Measurements from ENCODE around the gene OLIG2. TPM values are rescaled to one million over a fixed set of nuclear protein-coding genes. Genes with fewer than 3 reads are reported as not detected.

The OLIG2 gene
- polyA plus RNA-seq, 1 of the 3 experiments (the other 2 are of a cell fraction), result not detected

DNA sequence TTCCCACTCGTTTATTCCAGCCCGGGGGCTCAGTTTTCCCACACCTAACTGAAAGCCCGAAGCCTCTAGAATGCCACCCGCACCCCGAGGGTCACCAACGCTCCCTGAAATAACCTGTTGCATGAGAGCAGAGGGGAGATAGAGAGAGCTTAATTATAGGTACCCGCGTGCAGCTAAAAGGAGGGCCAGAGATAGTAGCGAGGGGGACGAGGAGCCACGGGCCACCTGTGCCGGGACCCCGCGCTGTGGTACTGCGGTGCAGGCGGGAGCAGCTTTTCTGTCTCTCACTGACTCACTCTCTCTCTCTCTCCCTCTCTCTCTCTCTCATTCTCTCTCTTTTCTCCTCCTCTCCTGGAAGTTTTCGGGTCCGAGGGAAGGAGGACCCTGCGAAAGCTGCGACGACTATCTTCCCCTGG lies 716 bp downstream of the OLIG2 start:
- no peak overlapping the region for H3K9ac ChIP-seq
- no peaks in the 10 kb centered on the region for H3K4me1 ChIP-seq (ENCODE audit: control insufficient read depth in 1 of 2, insufficient read depth in 2 of 2, low read depth in 1 of 2, low read length in 1 of 2)
- ChIA-PET CTCF (interaction anchor here (0.8 kb wide), 1 partner anchor 376 kb away, joined by 3 read pairs; no protein-coding TSS in a partner anchor), POLR2A (no interaction called here)
- no peak overlapping the region for H3K27ac ChIP-seq (ENCODE audit: low read depth in 2 of 2, low read length in 1 of 2)
- no peak for TF ChIP-seq CHD2 (IDR thresholded peaks at IDR 0.05; ENCODE audit: low read length, partially characterized antibody)
- no peak for TF ChIP-seq NRF1 (IDR thresholded peaks at IDR 0.05; ENCODE audit: low read depth, low read length)
- no peak for TF ChIP-seq EZH2phosphoT487 (IDR thresholded peaks at IDR 0.05; ENCODE audit: borderline replicate concordance, low read depth)
- no peak for TF ChIP-seq NFIC (IDR thresholded peaks at IDR 0.05; ENCODE audit: borderline replicate concordance)
- TF ChIP-seq RAD21 (IDR thresholded peaks at IDR 0.05; ENCODE audit: low read length), result no peak
- no peak for TF ChIP-seq FOXJ3 (CRISPR knock-in tag; IDR thresholded peaks at IDR 0.05)
- TF ChIP-seq, protein P1, sequence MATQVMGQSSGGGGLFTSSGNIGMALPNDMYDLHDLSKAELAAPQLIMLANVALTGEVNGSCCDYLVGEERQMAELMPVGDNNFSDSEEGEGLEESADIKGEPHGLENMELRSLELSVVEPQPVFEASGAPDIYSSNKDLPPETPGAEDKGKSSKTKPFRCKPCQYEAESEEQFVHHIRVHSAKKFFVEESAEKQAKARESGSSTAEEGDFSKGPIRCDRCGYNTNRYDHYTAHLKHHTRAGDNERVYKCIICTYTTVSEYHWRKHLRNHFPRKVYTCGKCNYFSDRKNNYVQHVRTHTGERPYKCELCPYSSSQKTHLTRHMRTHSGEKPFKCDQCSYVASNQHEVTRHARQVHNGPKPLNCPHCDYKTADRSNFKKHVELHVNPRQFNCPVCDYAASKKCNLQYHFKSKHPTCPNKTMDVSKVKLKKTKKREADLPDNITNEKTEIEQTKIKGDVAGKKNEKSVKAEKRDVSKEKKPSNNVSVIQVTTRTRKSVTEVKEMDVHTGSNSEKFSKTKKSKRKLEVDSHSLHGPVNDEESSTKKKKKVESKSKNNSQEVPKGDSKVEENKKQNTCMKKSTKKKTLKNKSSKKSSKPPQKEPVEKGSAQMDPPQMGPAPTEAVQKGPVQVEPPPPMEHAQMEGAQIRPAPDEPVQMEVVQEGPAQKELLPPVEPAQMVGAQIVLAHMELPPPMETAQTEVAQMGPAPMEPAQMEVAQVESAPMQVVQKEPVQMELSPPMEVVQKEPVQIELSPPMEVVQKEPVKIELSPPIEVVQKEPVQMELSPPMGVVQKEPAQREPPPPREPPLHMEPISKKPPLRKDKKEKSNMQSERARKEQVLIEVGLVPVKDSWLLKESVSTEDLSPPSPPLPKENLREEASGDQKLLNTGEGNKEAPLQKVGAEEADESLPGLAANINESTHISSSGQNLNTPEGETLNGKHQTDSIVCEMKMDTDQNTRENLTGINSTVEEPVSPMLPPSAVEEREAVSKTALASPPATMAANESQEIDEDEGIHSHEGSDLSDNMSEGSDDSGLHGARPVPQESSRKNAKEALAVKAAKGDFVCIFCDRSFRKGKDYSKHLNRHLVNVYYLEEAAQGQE (IDR thresholded peaks at IDR 0.05; ENCODE audit: low read depth, low read length), result no peak
- TF ChIP-seq FOSL2 (IDR thresholded peaks at IDR 0.05; ENCODE audit: borderline replicate concordance, low read depth), result no peak
- TF ChIP-seq, protein P2, sequence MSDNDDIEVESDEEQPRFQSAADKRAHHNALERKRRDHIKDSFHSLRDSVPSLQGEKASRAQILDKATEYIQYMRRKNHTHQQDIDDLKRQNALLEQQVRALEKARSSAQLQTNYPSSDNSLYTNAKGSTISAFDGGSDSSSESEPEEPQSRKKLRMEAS (IDR thresholded peaks at IDR 0.05; ENCODE audit: low read depth), result no peak
- no peaks in the 10 kb centered on the region for H3K9me3 ChIP-seq
- H3K36me3 ChIP-seq (replicated peaks in 1 of 2; ENCODE audit: control insufficient read depth in 1 of 2, insufficient read depth in 2 of 2, low read length in 1 of 2), result no peaks in the 10 kb centered on the region
- no peaks in the 10 kb centered on the region for H4K20me1 ChIP-seq (ENCODE audit: insufficient read depth)
- H2AFZ ChIP-seq (ENCODE audit: low read depth), result no peak overlapping the region
- no peaks in the 10 kb centered on the region for H3F3A ChIP-seq (replicated peaks; ENCODE audit: insufficient read depth)
- no peak overlapping the region for H3K4me3 ChIP-seq (ENCODE audit: low read depth in 2 of 2, low read length in 1 of 2)
- no peaks in the 10 kb centered on the region for H3K9me2 ChIP-seq
- peak; percentile 35 for DNase-seq
- H3K79me2 ChIP-seq (ENCODE audit: insufficient read depth), result no peaks in the 10 kb centered on the region
- peaks cover 98% of the 10 kb centered on the region for H3K27me3 ChIP-seq (ENCODE audit: insufficient read depth)
- H3K4me2 ChIP-seq, result no peak overlapping the region
- 8% methylated on average over 21 of the region's 21 CpGs for WGBS (ENCODE audit: low lambda C conversion rate)

DNA sequence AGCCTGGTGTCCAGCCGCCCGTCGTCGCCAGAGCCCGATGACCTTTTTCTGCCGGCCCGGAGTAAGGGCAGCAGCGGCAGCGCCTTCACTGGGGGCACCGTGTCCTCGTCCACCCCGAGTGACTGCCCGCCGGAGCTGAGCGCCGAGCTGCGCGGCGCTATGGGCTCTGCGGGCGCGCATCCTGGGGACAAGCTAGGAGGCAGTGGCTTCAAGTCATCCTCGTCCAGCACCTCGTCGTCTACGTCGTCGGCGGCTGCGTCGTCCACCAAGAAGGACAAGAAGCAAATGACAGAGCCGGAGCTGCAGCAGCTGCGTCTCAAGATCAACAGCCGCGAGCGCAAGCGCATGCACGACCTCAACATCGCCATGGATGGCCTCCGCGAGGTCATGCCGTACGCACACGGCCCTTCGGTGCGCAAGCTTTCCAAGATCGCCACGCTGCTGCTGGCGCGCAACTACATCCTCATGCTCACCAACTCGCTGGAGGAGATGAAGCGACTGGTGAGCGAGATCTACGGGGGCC lies 1.2 kb downstream of the OLIG2 start:
- H3K4me2 ChIP-seq, result no peak overlapping the region
- H3K36me3 ChIP-seq (replicated peaks in 1 of 2; ENCODE audit: control insufficient read depth in 1 of 2, insufficient read depth in 2 of 2, low read length in 1 of 2), result no peaks in the 10 kb centered on the region
- H2AFZ ChIP-seq (ENCODE audit: low read depth), result no peak overlapping the region
- DNase-seq, result no peak
- H3K9ac ChIP-seq, result no peak overlapping the region
- no peaks in the 10 kb centered on the region for H3K4me1 ChIP-seq (ENCODE audit: control insufficient read depth in 1 of 2, insufficient read depth in 2 of 2, low read depth in 1 of 2, low read length in 1 of 2)
- H3K9me2 ChIP-seq, result no peaks in the 10 kb centered on the region
- TF ChIP-seq, protein P3, sequence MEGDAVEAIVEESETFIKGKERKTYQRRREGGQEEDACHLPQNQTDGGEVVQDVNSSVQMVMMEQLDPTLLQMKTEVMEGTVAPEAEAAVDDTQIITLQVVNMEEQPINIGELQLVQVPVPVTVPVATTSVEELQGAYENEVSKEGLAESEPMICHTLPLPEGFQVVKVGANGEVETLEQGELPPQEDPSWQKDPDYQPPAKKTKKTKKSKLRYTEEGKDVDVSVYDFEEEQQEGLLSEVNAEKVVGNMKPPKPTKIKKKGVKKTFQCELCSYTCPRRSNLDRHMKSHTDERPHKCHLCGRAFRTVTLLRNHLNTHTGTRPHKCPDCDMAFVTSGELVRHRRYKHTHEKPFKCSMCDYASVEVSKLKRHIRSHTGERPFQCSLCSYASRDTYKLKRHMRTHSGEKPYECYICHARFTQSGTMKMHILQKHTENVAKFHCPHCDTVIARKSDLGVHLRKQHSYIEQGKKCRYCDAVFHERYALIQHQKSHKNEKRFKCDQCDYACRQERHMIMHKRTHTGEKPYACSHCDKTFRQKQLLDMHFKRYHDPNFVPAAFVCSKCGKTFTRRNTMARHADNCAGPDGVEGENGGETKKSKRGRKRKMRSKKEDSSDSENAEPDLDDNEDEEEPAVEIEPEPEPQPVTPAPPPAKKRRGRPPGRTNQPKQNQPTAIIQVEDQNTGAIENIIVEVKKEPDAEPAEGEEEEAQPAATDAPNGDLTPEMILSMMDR (IDR thresholded peaks at IDR 0.05), result no peak
- TF ChIP-seq, protein P4, sequence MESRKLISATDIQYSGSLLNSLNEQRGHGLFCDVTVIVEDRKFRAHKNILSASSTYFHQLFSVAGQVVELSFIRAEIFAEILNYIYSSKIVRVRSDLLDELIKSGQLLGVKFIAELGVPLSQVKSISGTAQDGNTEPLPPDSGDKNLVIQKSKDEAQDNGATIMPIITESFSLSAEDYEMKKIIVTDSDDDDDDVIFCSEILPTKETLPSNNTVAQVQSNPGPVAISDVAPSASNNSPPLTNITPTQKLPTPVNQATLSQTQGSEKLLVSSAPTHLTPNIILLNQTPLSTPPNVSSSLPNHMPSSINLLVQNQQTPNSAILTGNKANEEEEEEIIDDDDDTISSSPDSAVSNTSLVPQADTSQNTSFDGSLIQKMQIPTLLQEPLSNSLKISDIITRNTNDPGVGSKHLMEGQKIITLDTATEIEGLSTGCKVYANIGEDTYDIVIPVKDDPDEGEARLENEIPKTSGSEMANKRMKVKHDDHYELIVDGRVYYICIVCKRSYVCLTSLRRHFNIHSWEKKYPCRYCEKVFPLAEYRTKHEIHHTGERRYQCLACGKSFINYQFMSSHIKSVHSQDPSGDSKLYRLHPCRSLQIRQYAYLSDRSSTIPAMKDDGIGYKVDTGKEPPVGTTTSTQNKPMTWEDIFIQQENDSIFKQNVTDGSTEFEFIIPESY (IDR thresholded peaks at IDR 0.05; ENCODE audit: borderline replicate concordance, low read depth), result no peak
- no peak for TF ChIP-seq MEF2A (IDR thresholded peaks at IDR 0.05; ENCODE audit: borderline replicate concordance, low read depth)
- no peak for TF ChIP-seq YY1 (IDR thresholded peaks at IDR 0.05; ENCODE audit: low read depth)
- no peak overlapping the region for H3K27ac ChIP-seq (ENCODE audit: low read depth in 2 of 2, low read length in 1 of 2)
- 3% methylated on average over 18 of the region's 54 CpGs for WGBS (ENCODE audit: low lambda C conversion rate)
- peaks cover 98% of the 10 kb centered on the region for H3K27me3 ChIP-seq (ENCODE audit: insufficient read depth)
- H3K4me3 ChIP-seq (ENCODE audit: low read depth in 2 of 2, low read length in 1 of 2), result no peak overlapping the region
- no peaks in the 10 kb centered on the region for H3K9me3 ChIP-seq
- no peaks in the 10 kb centered on the region for H4K20me1 ChIP-seq (ENCODE audit: insufficient read depth)
- CTCF ChIA-PET, result interaction anchor here (0.8 kb wide), 1 partner anchor 375 kb away, joined by 3 read pairs; no protein-coding TSS in a partner anchor
- no peaks in the 10 kb centered on the region for H3F3A ChIP-seq (replicated peaks; ENCODE audit: insufficient read depth)
- H3K79me2 ChIP-seq (ENCODE audit: insufficient read depth), result no peaks in the 10 kb centered on the region
- POLR2A ChIA-PET, result no interaction called here

Measured in SK-N-SH (cell line).